ENCODE results near the gene IRF2BP2. TPM values are rescaled to one million over a fixed set of nuclear protein-coding genes. Genes with fewer than 3 reads are reported as not detected.

IRF2BP2 gene
- total RNA-seq, 4 donors from 2014 or later: 40.1 to 50.4 (median 47.4) TPM

- no peak for TF ChIP-seq CTCF (IDR thresholded peaks at IDR 0.05; ENCODE audit: low read depth)
These were observed 33.8 kb upstream of the IRF2BP2 start for GRCh38 chr1:234643850-234644134.

- no peak for TF ChIP-seq CTCF (IDR thresholded peaks at IDR 0.05; ENCODE audit: low read depth)
These were observed 33.3 kb upstream of the IRF2BP2 start for GRCh38 chr1:234643111-234643849.

- no peak for TF ChIP-seq CTCF (IDR thresholded peaks at IDR 0.05; ENCODE audit: low read depth)
These were observed 32.5 kb upstream of the IRF2BP2 start for GRCh38 chr1:234642428-234642827.

GRCh38 chr1:234639961-234640360 lies 30.0 kb upstream of the IRF2BP2 start:
- no peak for TF ChIP-seq CTCF (IDR thresholded peaks at IDR 0.05; ENCODE audit: low read depth)

GRCh38 chr1:234638832-234639799 lies 29.1 kb upstream of the IRF2BP2 start:
- TF ChIP-seq CTCF (IDR thresholded peaks at IDR 0.05; ENCODE audit: low read depth): no peak

GRCh38 chr1:234634387-234634786 lies 24.4 kb upstream of the IRF2BP2 start:
- TF ChIP-seq CTCF (IDR thresholded peaks at IDR 0.05; ENCODE audit: low read depth): no peak
